D341Med (cell line): ENCODE data around the gene SMAD5.

Experiments used
- DNase-seq: peaks from one replicate; pipeline ENCODE4 v3.0.0; 2012; ENCODE audit warnings: low spot score

Gene SMAD5

DNA sequence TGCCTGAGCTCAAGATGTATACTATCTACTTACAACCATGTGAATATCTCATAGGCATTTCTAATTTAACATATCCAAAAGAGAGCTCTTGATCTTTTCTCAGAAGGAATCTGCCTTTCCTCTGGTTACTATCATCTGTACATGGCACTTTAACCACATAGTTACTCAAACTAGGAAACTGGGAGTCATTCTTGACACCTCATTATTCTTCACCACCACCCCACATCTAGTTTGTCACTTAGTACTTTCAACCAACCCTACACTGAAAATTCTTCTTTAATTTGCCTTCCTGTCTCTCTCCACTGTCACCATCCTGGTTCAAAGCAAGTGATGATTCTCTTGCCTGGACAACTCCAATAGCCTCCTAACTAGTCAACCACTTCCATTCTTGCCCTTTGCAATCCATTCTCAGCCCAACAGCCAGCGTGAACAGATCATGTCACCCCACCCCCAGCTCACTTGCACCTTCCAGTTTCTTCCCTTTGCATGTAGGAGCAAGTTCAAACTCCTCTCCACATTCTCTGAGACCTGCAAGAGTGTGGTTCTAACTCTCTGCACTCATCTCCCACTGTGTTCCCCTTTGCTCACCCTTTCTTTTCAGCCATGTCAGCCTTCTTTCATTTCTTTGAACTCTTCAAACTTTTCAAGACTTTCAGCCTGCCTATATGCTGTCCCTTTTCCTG, 17.3 kb upstream of the SMAD5 start:
- no peak for DNase-seq

- no peak for DNase-seq
These were observed 12.1 kb upstream of the SMAD5 start for GRCh38 chr5:136120529-136120928.

- DNase-seq, result no peak
These were observed 9.3 kb upstream of the SMAD5 start for GRCh38 chr5:136123236-136123768.

DNA sequence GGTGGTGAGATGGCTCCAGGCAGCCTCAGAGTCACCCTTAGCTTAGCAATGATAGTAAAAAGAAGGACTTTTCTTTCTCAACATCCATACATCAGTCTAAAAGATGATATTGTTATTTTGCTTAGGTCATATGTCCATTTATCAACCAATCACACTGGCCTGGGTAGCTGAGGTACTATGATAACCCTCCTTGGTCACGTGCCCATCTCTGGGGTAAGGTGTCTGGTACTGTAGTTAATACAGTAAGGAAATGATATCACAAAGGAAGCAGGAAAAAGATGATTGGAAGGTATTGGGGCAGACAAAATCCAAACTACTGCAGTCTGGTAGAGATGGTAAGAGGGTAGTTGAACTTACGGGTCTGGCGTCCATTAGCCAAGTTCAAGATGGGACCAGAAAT, 5.1 kb upstream of the SMAD5 start:
- DNase-seq, result no peak

GRCh38 chr5:136128481-136128880, 4.2 kb upstream of the SMAD5 start:
- DNase-seq, result peak; percentile 69

- no peak for DNase-seq
These were observed 3.2 kb upstream of the SMAD5 start for GRCh38 chr5:136129445-136129844.

DNA sequence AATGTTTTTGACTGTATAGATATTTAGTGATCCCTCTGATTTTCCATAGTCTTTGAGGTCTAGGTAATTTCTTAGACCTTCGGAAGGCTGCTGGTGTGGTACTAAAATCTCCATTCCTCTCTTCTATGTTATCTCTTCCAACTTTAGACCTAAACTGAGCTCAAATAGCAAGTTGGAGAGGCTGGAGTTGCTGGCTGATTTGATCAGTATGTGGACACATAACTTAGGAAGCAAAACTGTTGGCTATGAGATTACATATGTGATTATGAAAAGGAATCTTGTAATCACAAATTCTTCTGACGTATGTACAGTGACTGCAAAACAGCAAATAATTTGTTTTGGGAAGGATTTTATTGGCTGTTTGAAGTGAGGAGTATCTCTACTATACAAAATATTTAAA, 2.1 kb upstream of the SMAD5 start:
- DNase-seq, result no peak

- peak; percentile 37 for DNase-seq
These were observed 558 bp upstream of the SMAD5 start for GRCh38 chr5:136132087-136132486.

- DNase-seq, result peak; percentile 62
These were observed 727 bp downstream of the SMAD5 start for GRCh38 chr5:136133222-136133921.

DNA sequence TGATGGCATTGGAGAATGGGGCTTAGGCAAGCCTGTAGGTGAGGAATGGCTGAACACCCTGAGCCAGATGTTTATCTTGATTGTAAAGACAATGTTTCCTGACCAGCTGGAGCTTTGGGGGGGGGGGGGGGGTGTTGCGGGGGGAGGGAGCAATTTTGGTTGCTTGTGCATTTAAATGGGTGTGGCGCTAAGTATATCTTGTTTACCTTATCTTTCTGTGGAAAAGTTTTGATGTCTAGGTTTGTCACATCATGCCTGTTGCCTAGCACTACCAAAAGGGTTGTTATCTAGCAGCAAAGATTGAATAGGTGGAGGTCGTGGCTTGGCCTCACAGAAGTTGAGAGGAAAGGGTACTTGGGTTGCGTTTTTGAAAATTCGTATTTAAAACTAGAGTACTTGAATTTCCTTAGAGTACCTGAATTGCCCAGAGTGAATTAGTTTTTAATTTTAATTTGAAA, 1.3 kb downstream of the SMAD5 start:
- DNase-seq, result no peak

GRCh38 chr5:136134653-136135052, 2.0 kb downstream of the SMAD5 start:
- no peak for DNase-seq

GRCh38 chr5:136135536-136135935, 2.9 kb downstream of the SMAD5 start:
- DNase-seq, result no peak

- no peak for DNase-seq
These were observed 5.0 kb downstream of the SMAD5 start for GRCh38 chr5:136137497-136138220.

- no peak for DNase-seq
These were observed 8.9 kb downstream of the SMAD5 start for GRCh38 chr5:136141561-136141960.

GRCh38 chr5:136143312-136143711, 10.7 kb downstream of the SMAD5 start:
- no peak for DNase-seq

- DNase-seq, result no peak
These were observed 11.1 kb downstream of the SMAD5 start for GRCh38 chr5:136143763-136144162.

GRCh38 chr5:136145030-136145429, 12.4 kb downstream of the SMAD5 start:
- no peak for DNase-seq

GRCh38 chr5:136146201-136146600, 13.6 kb downstream of the SMAD5 start:
- DNase-seq, result no peak

DNA sequence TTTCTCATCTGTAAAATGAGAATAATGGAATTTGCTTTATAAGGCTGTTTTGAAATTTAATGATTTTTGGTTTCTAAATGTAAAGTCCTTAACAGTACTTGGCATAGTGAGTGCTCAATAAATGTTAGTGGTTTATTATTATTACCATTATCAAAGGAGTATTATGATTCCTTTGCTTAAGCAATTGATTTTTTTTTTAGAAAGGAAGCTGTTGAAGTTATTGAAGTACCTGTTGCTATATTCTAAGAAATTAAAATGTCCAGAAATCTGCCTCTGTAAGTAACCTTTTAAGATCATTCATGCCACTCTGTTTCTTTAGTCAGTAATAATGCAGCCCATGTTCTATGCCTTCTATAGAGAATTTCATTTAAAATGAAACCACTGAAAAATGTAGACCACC, 15.0 kb downstream of the SMAD5 start:
- no peak for DNase-seq

DNA sequence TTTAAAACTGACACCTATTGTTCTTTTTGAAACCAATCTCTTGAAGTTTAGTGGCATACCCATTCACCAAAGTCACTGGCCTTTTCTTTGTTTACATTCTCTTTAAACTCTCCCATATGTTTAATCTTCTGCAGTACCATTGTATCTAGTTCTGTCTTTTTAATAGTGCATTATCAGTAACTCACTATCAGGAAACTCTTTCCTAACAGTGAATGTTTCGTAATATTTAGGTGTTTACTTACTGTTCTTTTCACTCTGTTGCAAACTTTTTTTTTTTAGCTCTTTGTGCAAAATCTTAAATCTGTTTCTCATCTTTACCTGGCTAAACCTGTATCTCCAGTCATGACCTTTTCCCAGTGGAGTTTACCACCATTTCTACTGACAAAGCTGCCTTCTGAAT, 17.2 kb downstream of the SMAD5 start:
- no peak for DNase-seq

DNA sequence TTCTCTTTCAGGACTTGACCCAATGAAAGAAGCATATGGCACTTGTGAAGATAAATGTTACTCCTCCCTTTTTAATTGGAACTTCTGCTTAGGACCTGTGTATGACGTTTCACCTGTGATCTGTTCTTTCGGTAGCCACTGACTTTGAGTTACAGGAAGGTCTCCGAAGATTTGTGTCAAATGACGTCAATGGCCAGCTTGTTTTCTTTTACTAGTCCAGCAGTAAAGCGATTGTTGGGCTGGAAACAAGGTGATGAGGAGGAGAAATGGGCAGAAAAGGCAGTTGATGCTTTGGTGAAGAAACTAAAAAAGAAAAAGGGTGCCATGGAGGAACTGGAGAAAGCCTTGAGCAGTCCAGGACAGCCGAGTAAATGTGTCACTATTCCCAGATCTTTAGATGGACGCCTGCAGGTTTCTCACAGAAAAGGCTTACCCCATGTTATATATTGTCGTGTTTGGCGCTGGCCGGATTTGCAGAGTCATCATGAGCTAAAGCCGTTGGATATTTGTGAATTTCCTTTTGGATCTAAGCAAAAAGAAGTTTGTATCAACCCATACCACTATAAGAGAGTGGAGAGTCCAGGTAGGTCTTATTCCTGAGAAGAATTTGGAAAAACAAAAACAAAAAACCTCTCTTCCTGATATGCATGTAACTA, 21.1 kb downstream of the SMAD5 start:
- no peak for DNase-seq

DNA sequence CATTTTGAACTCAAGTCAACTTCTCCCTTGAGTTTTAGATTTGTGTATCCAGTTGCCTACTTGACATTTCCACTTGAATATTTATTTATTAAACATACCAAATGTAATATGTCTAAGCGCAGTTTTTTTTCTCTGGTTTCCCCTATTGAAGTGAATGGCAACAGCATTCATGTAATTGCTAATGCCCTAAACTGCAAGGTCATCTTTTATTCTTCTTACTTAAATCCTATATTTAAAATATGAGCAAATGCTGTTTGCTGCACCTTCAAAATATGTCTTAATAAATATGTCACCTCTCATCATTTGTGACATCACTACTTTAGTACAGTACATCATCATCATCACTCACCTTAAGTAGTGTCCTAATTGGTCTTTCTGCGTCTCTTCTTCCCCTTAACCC, 22.4 kb downstream of the SMAD5 start:
- DNase-seq, result no peak
